OCI-LY1 (cell line): ENCODE data around the gene PEF1.
A peak's percentile ranks its signal among the peaks of the same experiment; 100 is the strongest.

Experiments used
- H2AFZ ChIP-seq: fragments of 200-600 bp; sonication (generic), shearing (Covaris generic); 2 replicates; pipeline ENCODE4 v1.6.0; 2014; ENCODE audit warnings: antibody characterized with exemption, mild to moderate bottlenecking, low read length
- H3F3A ChIP-seq: fragments of 200-600 bp; sonication (generic), shearing (Covaris generic); 2 replicates; pipeline ENCODE4 v1.6.0; 2014; ENCODE audit warnings: mild to moderate bottlenecking, antibody characterized with exemption, low read length, moderate library complexity; ENCODE audit not compliant: insufficient read depth
- H3K27ac ChIP-seq: fragments of 200-600 bp; sonication (generic); 2 replicates; pipeline ENCODE4 v1.5.1; 2014; ENCODE audit warnings: low read length, mixed run types, mild to moderate bottlenecking, low read depth; ENCODE audit not compliant: poor library complexity, severe bottlenecking
- H3K27me3 ChIP-seq: fragments of 200-600 bp; sonication (generic); 2 replicates; pipeline ENCODE4 v1.6.0; 2014; ENCODE audit warnings: antibody characterized with exemption, mild to moderate bottlenecking, low read length, moderate library complexity; ENCODE audit not compliant: insufficient read depth
- H3K36me3 ChIP-seq: fragments of 200-600 bp; sonication (generic); 2 replicates; pipeline ENCODE4 v1.6.1; 2014; ENCODE audit warnings: mild to moderate bottlenecking, antibody characterized with exemption, low read length, moderate library complexity, mixed read lengths; ENCODE audit not compliant: insufficient read depth
- H3K4me1 ChIP-seq: fragments of 200-600 bp; sonication (generic); 2 replicates; pipeline ENCODE4 v1.5.1; 2014; ENCODE audit warnings: mild to moderate bottlenecking, low read length, moderate library complexity; ENCODE audit not compliant: insufficient read depth, severe bottlenecking
- H3K4me2 ChIP-seq: fragments of 200-600 bp; sonication (generic), shearing (Covaris generic); 2 replicates; pipeline ENCODE4 v1.6.1; 2014; ENCODE audit warnings: low read length
- H3K4me3 ChIP-seq: fragments of 200-600 bp; sonication (generic); 2 replicates; pipeline ENCODE4 v1.5.1; 2014; ENCODE audit warnings: low read length, low read depth, mild to moderate bottlenecking, mixed read lengths; ENCODE audit not compliant: poor library complexity, severe bottlenecking
- H3K79me2 ChIP-seq: fragments of 200-600 bp; shearing (Covaris generic); 2 replicates; pipeline ENCODE4 v1.6.1; 2016; ENCODE audit warnings: mixed run types, low read length, mixed read lengths; ENCODE audit not compliant: insufficient read depth
- H3K9ac ChIP-seq: fragments of 200-600 bp; sonication (generic), shearing (Covaris generic); 2 replicates; pipeline ENCODE4 v1.6.1; 2014; ENCODE audit warnings: mild to moderate bottlenecking, low read length, mixed read lengths
- H3K9me2 ChIP-seq: fragments of 200-600 bp; sonication (generic), shearing (Covaris generic); 2 replicates; pipeline ENCODE4 v1.6.1; 2014; ENCODE audit warnings: low read depth, mild to moderate bottlenecking, low read length, mixed read lengths
- H3K9me3 ChIP-seq: fragments of 200-600 bp; shearing (Covaris generic); 2 replicates; pipeline ENCODE4 v1.6.1; 2014; ENCODE audit warnings: low read length, mixed read lengths
- H4K20me1 ChIP-seq: fragments of 200-600 bp; sonication (generic), shearing (Covaris generic); 2 replicates; pipeline ENCODE4 v1.6.0; 2016; ENCODE audit warnings: mild to moderate bottlenecking, low read length; ENCODE audit not compliant: insufficient read depth
- EZH2 ChIP-seq: fragments of 200-600 bp; sonication (generic), shearing (Covaris generic); IDR thresholded peaks from 2 replicates; pipeline ENCODE4 v1.8.0; 2017; ENCODE audit warnings: borderline replicate concordance, mixed run types, mild to moderate bottlenecking, antibody characterized with exemption, low read length, moderate library complexity, mixed read lengths
- TF ChIP-seq, protein P1 (sequence below): fragments of 200-600 bp; sonication (generic), shearing (Covaris generic); IDR thresholded peaks from 2 replicates; pipeline ENCODE4 v1.5.1; 2017; ENCODE audit warnings: mild to moderate bottlenecking, antibody characterized with exemption, low read length, moderate library complexity, mixed read lengths

The PEF1 gene

DNA sequence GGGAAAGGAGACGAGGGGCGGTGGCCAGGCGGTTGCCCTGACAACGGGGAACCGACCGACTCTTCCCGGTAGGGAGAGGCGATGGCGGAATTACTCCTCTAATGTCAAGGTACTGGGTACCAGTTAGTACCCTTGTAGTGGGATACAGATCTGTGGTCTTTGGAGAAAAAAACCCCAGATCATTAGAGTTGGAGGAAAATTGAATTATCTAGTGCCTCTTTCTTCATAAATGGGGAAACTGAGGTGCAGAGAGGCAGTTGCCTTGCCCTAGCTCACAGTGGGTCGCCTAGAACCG lies 545 bp upstream of the PEF1 start:
- no peaks in the 10 kb centered on the region for H3K9me3 ChIP-seq
- peak overlapping the region; percentile 85 for H3K4me2 ChIP-seq
- no peaks in the 10 kb centered on the region for H3F3A ChIP-seq
- H3K27ac ChIP-seq = no peak overlapping the region
- H3K27me3 ChIP-seq = no peaks in the 10 kb centered on the region
- peaks cover 23% of the 10 kb centered on the region for H3K4me1 ChIP-seq
- H3K9ac ChIP-seq = peak overlapping the region; percentile 90
- no peak overlapping the region for H2AFZ ChIP-seq
- TF ChIP-seq, protein P1, sequence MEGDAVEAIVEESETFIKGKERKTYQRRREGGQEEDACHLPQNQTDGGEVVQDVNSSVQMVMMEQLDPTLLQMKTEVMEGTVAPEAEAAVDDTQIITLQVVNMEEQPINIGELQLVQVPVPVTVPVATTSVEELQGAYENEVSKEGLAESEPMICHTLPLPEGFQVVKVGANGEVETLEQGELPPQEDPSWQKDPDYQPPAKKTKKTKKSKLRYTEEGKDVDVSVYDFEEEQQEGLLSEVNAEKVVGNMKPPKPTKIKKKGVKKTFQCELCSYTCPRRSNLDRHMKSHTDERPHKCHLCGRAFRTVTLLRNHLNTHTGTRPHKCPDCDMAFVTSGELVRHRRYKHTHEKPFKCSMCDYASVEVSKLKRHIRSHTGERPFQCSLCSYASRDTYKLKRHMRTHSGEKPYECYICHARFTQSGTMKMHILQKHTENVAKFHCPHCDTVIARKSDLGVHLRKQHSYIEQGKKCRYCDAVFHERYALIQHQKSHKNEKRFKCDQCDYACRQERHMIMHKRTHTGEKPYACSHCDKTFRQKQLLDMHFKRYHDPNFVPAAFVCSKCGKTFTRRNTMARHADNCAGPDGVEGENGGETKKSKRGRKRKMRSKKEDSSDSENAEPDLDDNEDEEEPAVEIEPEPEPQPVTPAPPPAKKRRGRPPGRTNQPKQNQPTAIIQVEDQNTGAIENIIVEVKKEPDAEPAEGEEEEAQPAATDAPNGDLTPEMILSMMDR = no peak
- no peak for TF ChIP-seq EZH2
- peak overlapping the region; percentile 88 for H3K4me3 ChIP-seq
- no peaks in the 10 kb centered on the region for H3K9me2 ChIP-seq
- peaks cover 29% of the 10 kb centered on the region for H3K79me2 ChIP-seq
- H3K36me3 ChIP-seq = peaks cover 4% of the 10 kb centered on the region; the same call in 1 of the 2 replicates
- H4K20me1 ChIP-seq = no peaks in the 10 kb centered on the region

DNA sequence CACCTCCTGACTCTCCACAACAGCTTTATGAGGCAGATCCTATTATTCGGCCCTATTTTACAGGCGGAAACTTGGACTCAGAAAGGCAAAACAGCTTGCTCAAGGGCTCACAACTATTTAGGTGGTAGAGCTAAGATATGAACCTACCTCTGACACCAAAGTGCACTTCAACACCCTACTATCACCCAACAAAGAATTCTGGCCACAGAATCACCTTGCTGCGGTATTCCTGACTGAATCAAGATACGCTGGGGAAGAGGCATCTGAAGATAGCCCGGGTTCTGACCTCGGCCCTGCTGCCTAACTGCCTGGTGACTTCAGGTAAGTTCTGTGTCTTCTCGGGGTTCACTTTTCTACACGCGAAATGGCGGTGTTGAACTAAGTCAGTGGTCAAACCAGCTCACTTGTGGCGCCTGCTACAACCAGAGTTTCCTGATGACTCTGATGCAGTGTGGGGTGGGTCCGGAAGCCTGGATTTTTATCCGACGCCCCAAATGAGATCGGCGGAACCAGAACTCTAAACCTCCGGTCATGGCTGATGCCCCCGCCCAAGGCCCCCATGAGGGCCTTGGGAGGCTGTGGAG lies 608 bp downstream of the PEF1 start:
- Histone ChIP-seq H4K20me1 (no peaks in the 10 kb centered on the region), H3K4me3 (peak overlapping the region; percentile 88), H3K27me3 (no peaks in the 10 kb centered on the region), H3K9me3 (no peaks in the 10 kb centered on the region), H3K4me2 (peak overlapping the region; percentile 85), H3K27ac (peak overlapping the region; percentile 31), H3F3A (no peaks in the 10 kb centered on the region), H3K79me2 (peaks cover 39% of the 10 kb centered on the region), H3K9ac (peak overlapping the region; percentile 90), H3K9me2 (no peaks in the 10 kb centered on the region), H3K36me3 (peaks cover 4% of the 10 kb centered on the region; the same call in 1 of the 2 replicates), H2AFZ (no peak overlapping the region), H3K4me1 (peaks cover 35% of the 10 kb centered on the region)
- TF ChIP-seq EZH2 = no peak
- TF ChIP-seq, protein P1 = no peak

DNA sequence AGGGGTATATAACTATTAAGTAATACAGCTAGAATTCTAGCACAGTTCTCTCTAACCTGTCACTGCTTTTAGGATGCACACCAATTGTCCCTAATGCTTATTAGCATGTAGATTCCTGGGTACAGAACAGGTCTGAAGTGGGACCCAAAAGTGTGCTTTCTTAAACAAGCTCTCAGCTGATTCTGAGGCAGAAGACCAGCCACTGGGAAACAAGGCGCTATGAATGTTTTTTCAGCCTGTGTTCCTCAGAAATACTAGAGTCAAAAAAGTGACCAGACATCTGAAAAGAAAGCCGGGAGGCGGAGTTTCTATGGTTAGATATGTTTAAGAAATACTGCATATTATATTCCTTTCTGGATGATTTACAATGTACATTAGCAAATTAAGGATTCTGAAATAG lies 1.8 kb downstream of the PEF1 start:
- Histone ChIP-seq H4K20me1 (no peaks in the 10 kb centered on the region), H3K4me1 (peaks cover 46% of the 10 kb centered on the region), H3K27me3 (no peaks in the 10 kb centered on the region), H3K79me2 (peaks cover 50% of the 10 kb centered on the region), H3K9me2 (no peaks in the 10 kb centered on the region), H3K9me3 (no peaks in the 10 kb centered on the region), H3K9ac (no peak overlapping the region), H3K4me3 (no peak overlapping the region), H3K36me3 (peaks cover 4% of the 10 kb centered on the region; the same call in 1 of the 2 replicates), H2AFZ (no peak overlapping the region), H3K27ac (no peak overlapping the region), H3F3A (no peaks in the 10 kb centered on the region), H3K4me2 (peak overlapping the region; percentile 85)
- TF ChIP-seq, protein P1 = no peak
- no peak for TF ChIP-seq EZH2
